HepG2 (cell line): ENCODE data around the gene FNDC10. TPM values are rescaled to one million over a fixed set of nuclear protein-coding genes. Genes with fewer than 3 reads are reported as not detected.

ENCODE experiments used
- AKAP8 ChIP-seq: sonication (generic); formaldehyde crosslinking; IDR thresholded peaks from 2 replicates; pipeline ENCODE4 v1.5.1; 2020; ENCODE audit warnings: mild to moderate bottlenecking, missing genetic modification reagents
- JUN ChIP-seq: sonication (generic); formaldehyde crosslinking; IDR thresholded peaks from 2 replicates; pipeline ENCODE4 v1.4.0; 2020; ENCODE audit warnings: mild to moderate bottlenecking, missing genetic modification reagents
- PAX8 ChIP-seq: sonication (generic); formaldehyde crosslinking; IDR thresholded peaks from 2 replicates; pipeline ENCODE4 v1.8.0; 2022; ENCODE audit warnings: mild to moderate bottlenecking, missing genetic modification reagents, borderline replicate concordance
- PHF21A ChIP-seq: sonication (generic); formaldehyde crosslinking; IDR thresholded peaks from 2 replicates; pipeline ENCODE4 v1.5.0; 2020; ENCODE audit warnings: mild to moderate bottlenecking, missing genetic modification reagents
- ZFP62 ChIP-seq: sonication (generic); formaldehyde crosslinking; IDR thresholded peaks from 2 replicates; pipeline ENCODE4 v1.4.0; 2020; ENCODE audit warnings: missing genetic modification reagents
- ZNF275 ChIP-seq: sonication (generic); formaldehyde crosslinking; IDR thresholded peaks from 2 replicates; pipeline ENCODE4 v1.8.0; 2022; ENCODE audit warnings: missing genetic modification reagents, mild to moderate bottlenecking, inconsistent platforms, borderline replicate concordance
- ZNF569 ChIP-seq: sonication (generic); formaldehyde crosslinking; IDR thresholded peaks from 2 replicates; pipeline ENCODE4 v1.5.0; 2020; ENCODE audit warnings: mild to moderate bottlenecking, missing genetic modification reagents, moderate library complexity, borderline replicate concordance
- ZNF652 ChIP-seq: IDR thresholded peaks from 2 replicates; pipeline ENCODE4 v1.6.1; 2016; ENCODE audit warnings: low read depth, borderline replicate concordance
- ZNF777 ChIP-seq: sonication (generic); formaldehyde crosslinking; IDR thresholded peaks from 2 replicates; pipeline ENCODE4 v1.4.0; 2020; ENCODE audit warnings: missing genetic modification reagents
- polyA plus RNA-seq, 8 experiments: library from polyadenylated mRNA; depleted of rRNA in 3 of 8; stranded (reverse) in 7 of 8; unstranded in 1 of 8; fragments of >200 nt; fragmentation: Illumina TruSeq in 4 of 8; extraction: Trizol in 4 of 8; gene quantifications; 2 replicates each; pipeline versions ENCODE4 v1.2.1 to v1.2.3, GENCODE V29; 2011 to 2016; ENCODE audit warnings: low read depth in 4 of 8, missing spikeins in 1 of 8, mixed read lengths in 1 of 8; ENCODE audit not compliant: insufficient read depth in 1 of 8
- total RNA-seq, 5 experiments: library from RNA; depleted of rRNA; stranded (reverse); fragments of >200 nt; fragmentation: Illumina TruSeq; extraction: Trizol; gene quantifications; 2 replicates each; pipeline ENCODE4 v1.2.3, GENCODE V29; 2016; ENCODE audit warnings: low read depth in 1 of 5
- TF ChIP-seq, protein P1 (sequence below): sonication (generic); formaldehyde crosslinking; IDR thresholded peaks from 2 replicates; pipeline ENCODE4 v1.4.0; 2020; ENCODE audit warnings: mild to moderate bottlenecking, missing genetic modification reagents
- TF ChIP-seq, protein P2 (sequence below): sonication (generic); formaldehyde crosslinking; IDR thresholded peaks from 2 replicates; pipeline ENCODE4 v1.8.1; 2023; ENCODE audit warnings: mild to moderate bottlenecking, missing genetic modification reagents
- TF ChIP-seq, protein P3 (sequence below): sonication (generic); formaldehyde crosslinking; IDR thresholded peaks from 2 replicates; pipeline ENCODE4 v1.4.0; 2020; ENCODE audit warnings: missing genetic modification reagents

FNDC10 gene
- total and polyA plus RNA-seq, 2 of the 13 experiments (the other 11 are each of a cell fraction or from before 2014, with no cell fraction given), result 2.2 to 2.5 TPM

GRCh38 chr1:1614204-1614953, 14.4 kb upstream of the FNDC10 start (continued):
- TF ChIP-seq ZNF275 (no peak), PAX8 (CRISPR knock-in tag) (no peak), ZFP62 (no peak), ZNF777 (no peak), ZNF652 (no peak), ZNF569 (CRISPR knock-in tag) (no peak), JUN (CRISPR knock-in tag) (no peak), PHF21A (CRISPR knock-in tag) (no peak), AKAP8 (CRISPR knock-in tag) (no peak)
- TF ChIP-seq, protein P1, sequence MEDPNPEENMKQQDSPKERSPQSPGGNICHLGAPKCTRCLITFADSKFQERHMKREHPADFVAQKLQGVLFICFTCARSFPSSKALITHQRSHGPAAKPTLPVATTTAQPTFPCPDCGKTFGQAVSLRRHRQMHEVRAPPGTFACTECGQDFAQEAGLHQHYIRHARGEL, result no peak
- TF ChIP-seq, protein P2, sequence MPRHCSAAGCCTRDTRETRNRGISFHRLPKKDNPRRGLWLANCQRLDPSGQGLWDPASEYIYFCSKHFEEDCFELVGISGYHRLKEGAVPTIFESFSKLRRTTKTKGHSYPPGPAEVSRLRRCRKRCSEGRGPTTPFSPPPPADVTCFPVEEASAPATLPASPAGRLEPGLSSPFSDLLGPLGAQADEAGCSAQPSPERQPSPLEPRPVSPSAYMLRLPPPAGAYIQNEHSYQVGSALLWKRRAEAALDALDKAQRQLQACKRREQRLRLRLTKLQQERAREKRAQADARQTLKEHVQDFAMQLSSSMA, result no peak
- TF ChIP-seq, protein P3, sequence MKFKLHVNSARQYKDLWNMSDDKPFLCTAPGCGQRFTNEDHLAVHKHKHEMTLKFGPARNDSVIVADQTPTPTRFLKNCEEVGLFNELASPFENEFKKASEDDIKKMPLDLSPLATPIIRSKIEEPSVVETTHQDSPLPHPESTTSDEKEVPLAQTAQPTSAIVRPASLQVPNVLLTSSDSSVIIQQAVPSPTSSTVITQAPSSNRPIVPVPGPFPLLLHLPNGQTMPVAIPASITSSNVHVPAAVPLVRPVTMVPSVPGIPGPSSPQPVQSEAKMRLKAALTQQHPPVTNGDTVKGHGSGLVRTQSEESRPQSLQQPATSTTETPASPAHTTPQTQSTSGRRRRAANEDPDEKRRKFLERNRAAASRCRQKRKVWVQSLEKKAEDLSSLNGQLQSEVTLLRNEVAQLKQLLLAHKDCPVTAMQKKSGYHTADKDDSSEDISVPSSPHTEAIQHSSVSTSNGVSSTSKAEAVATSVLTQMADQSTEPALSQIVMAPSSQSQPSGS, result no peak
